H1 (cell line): ENCODE measurements around the gene CBFA2T2. TPM values are rescaled to one million over a fixed set of nuclear protein-coding genes. Genes with fewer than 3 reads are reported as not detected.

Source experiments
- CTCF ChIA-PET: fragments of 300-600 bp; sonication (Branson Sonifier 250); formaldehyde crosslinking; loops from one replicate; lab custom pipeline; 2021; ENCODE audit not compliant: partially characterized antibody; lab: Charles Lee
- POLR2A ChIA-PET: fragments of 300-600 bp; sonication (Branson Sonifier 250); formaldehyde crosslinking; loops from one replicate; lab custom pipeline; 2021; ENCODE audit warnings: inconsistent platforms; ENCODE audit not compliant: partially characterized antibody; lab: Charles Lee
- DNase-seq, 2 experiments: peaks; one replicate each; pipeline versions ENCODE4 v3.0.0 to v3.0.0-alpha.2; 2010 to 2022; ENCODE audit warnings: low spot score in 2 of 2, low read depth in 1 of 2, mixed read lengths in 1 of 2
- FAIRE-seq: peaks from 2 replicates; lab custom pipeline; 2011; peaks lifted over from hg19 to GRCh38; lab: Jason Lieb, UNC
- H2AFZ ChIP-seq: 2 replicates; pipeline ENCODE4 v1.8.1; 2012; ENCODE audit warnings: low read length, inconsistent platforms
- H2AK5ac ChIP-seq: 2 replicates; pipeline ENCODE4 v1.6.1; 2013; ENCODE audit warnings: low read depth, low read length
- H2BK120ac ChIP-seq: replicated peaks from 2 replicates; pipeline ENCODE3; 2013; ENCODE audit warnings: low read depth, low read length, inconsistent platforms
- H2BK12ac ChIP-seq: 2 replicates; pipeline ENCODE4 v1.6.1; 2013; ENCODE audit warnings: low read depth, low read length
- H2BK15ac ChIP-seq: 2 replicates; pipeline ENCODE4 v1.6.1; 2013; ENCODE audit warnings: low read length
- H2BK20ac ChIP-seq: 2 replicates; pipeline ENCODE4 v1.6.1; 2013; ENCODE audit warnings: low read length
- H2BK5ac ChIP-seq: 2 replicates; pipeline ENCODE4 v1.6.1; 2013; ENCODE audit warnings: low read depth, low read length
- H3K14ac ChIP-seq: 2 replicates; pipeline ENCODE4 v1.6.1; 2013; ENCODE audit warnings: inconsistent platforms; ENCODE audit not compliant: insufficient read length
- H3K18ac ChIP-seq: 2 replicates; pipeline ENCODE4 v1.6.1; 2013; ENCODE audit warnings: low read length; ENCODE audit errors: extremely low read depth
- H3K23ac ChIP-seq: 2 replicates; pipeline ENCODE4 v1.6.1; 2013; ENCODE audit warnings: inconsistent platforms; ENCODE audit not compliant: insufficient read length
- H3K23me2 ChIP-seq: 2 replicates; pipeline ENCODE4 v1.6.1; 2013; ENCODE audit warnings: low read depth, low read length
- H3K27ac ChIP-seq: 2 replicates; pipeline ENCODE4 v1.6.1; 2011; ENCODE audit warnings: low read depth, low read length, inconsistent platforms
- H3K27me3 ChIP-seq, 4 experiments: replicated peaks in 1 of 4; 1 replicate in 1 of 4; 2 replicates in 3 of 4; pipeline versions ENCODE4 v1.6.1 to v1.8.1; 2011 to 2013; ENCODE audit warnings: low read length in 3 of 4, mild to moderate bottlenecking in 3 of 4, inconsistent platforms in 2 of 4, mixed read lengths in 2 of 4, moderate library complexity in 1 of 4; ENCODE audit not compliant: control insufficient read depth in 3 of 4, insufficient read depth in 3 of 4; ENCODE audit errors: extremely low read depth in 1 of 4
- H3K36me3 ChIP-seq, 4 experiments: 2 replicates each; pipeline versions ENCODE4 v1.6.1 to v1.8.1; 2011 to 2013; ENCODE audit warnings: mild to moderate bottlenecking in 4 of 4, low read length in 3 of 4, moderate library complexity in 2 of 4, control low read depth in 1 of 4, inconsistent platforms in 1 of 4; ENCODE audit not compliant: insufficient read depth in 4 of 4, control insufficient read depth in 2 of 4
- H3K4ac ChIP-seq: replicated peaks from 2 replicates; pipeline ENCODE3; 2013; ENCODE audit warnings: low read length, low read depth, mixed read lengths, inconsistent platforms; ENCODE audit not compliant: insufficient read length
- H3K4me1 ChIP-seq, 4 experiments: replicated peaks in 1 of 4; 1 replicate in 1 of 4; 2 replicates in 3 of 4; pipeline versions ENCODE4 v1.6.1 to v1.8.1; 2011 to 2013; ENCODE audit warnings: low read length in 3 of 4, inconsistent platforms in 2 of 4, mixed read lengths in 1 of 4; ENCODE audit not compliant: insufficient read depth in 4 of 4, control insufficient read depth in 3 of 4
- H3K4me2 ChIP-seq, 2 experiments: 2 replicates each; pipeline versions ENCODE4 v1.6.1 to v1.8.1; 2011 to 2013; ENCODE audit warnings: low read depth in 2 of 2, low read length in 2 of 2, control low read depth in 1 of 2, inconsistent platforms in 1 of 2, mild to moderate bottlenecking in 1 of 2; ENCODE audit not compliant: insufficient read depth in 1 of 2
- H3K4me3 ChIP-seq, 4 experiments: fragments of 200-600, 300-600 bp in 1 of 4; sonication (generic), shearing (Covaris generic), sonication (Bioruptor Twin) in 1 of 4; 2 replicates each; pipeline versions ENCODE4 v1.5.1 to v1.8.1; 2011 to 2016; ENCODE audit warnings: low read length in 4 of 4, low read depth in 3 of 4, control low read depth in 2 of 4, inconsistent platforms in 2 of 4, mild to moderate bottlenecking in 2 of 4, mixed read lengths in 1 of 4, moderate library complexity in 1 of 4; ENCODE audit not compliant: insufficient read depth in 2 of 4; ENCODE audit errors: extremely low read depth in 1 of 4
- H3K56ac ChIP-seq: replicated peaks from 2 replicates; pipeline ENCODE3; 2013; ENCODE audit warnings: low read depth, mild to moderate bottlenecking, mixed read lengths, low read length, inconsistent platforms; ENCODE audit not compliant: insufficient read length
- H3K79me1 ChIP-seq: 2 replicates; pipeline ENCODE4 v1.6.1; 2013; ENCODE audit warnings: low read depth, low read length, control low read depth
- H3K79me2 ChIP-seq, 2 experiments: 2 replicates each; pipeline versions ENCODE4 v1.6.1 to v1.8.1; 2012 to 2013; ENCODE audit warnings: low read length in 2 of 2, mild to moderate bottlenecking in 2 of 2, inconsistent platforms in 1 of 2; ENCODE audit not compliant: insufficient read depth in 2 of 2, control insufficient read depth in 1 of 2
- H3K9ac ChIP-seq, 4 experiments: replicated peaks in 1 of 4; 1 replicate in 1 of 4; 2 replicates in 3 of 4; pipeline versions ENCODE4 v1.6.1 to v1.8.1; 2011 to 2013; ENCODE audit warnings: low read depth in 3 of 4, low read length in 3 of 4, control low read depth in 2 of 4, mild to moderate bottlenecking in 2 of 4, moderate library complexity in 2 of 4, inconsistent platforms in 1 of 4; ENCODE audit errors: extremely low read depth in 1 of 4
- H3K9me3 ChIP-seq, 2 experiments: 2 replicates each; pipeline versions ENCODE4 v1.6.1 to v1.8.1; 2012 to 2013; ENCODE audit warnings: mild to moderate bottlenecking in 2 of 2, moderate library complexity in 2 of 2, control low read depth in 1 of 2, inconsistent platforms in 1 of 2, low read depth in 1 of 2, low read length in 1 of 2, mixed read lengths in 1 of 2; ENCODE audit not compliant: insufficient read depth in 2 of 2
- H4K20me1 ChIP-seq, 2 experiments: replicated peaks in 1 of 2; 2 replicates each; pipeline versions ENCODE3 to v1.8.1; 2011 to 2013; ENCODE audit warnings: inconsistent platforms in 2 of 2, low read length in 2 of 2, mild to moderate bottlenecking in 1 of 2; ENCODE audit not compliant: insufficient read depth in 2 of 2, control insufficient read depth in 1 of 2
- H4K5ac ChIP-seq: 2 replicates; pipeline ENCODE4 v1.6.1; 2013; ENCODE audit warnings: low read length, low read depth, mixed read lengths, inconsistent platforms; ENCODE audit not compliant: insufficient read length
- H4K8ac ChIP-seq: 2 replicates; pipeline ENCODE4 v1.8.0; 2013; ENCODE audit warnings: mild to moderate bottlenecking, moderate library complexity, low read length, inconsistent platforms; ENCODE audit not compliant: insufficient read depth; ENCODE audit errors: extremely low read depth
- H4K91ac ChIP-seq: replicated peaks from 2 replicates; pipeline ENCODE3; 2013; ENCODE audit warnings: low read length, mixed read lengths, inconsistent platforms; ENCODE audit not compliant: insufficient read length
- CHD2 ChIP-seq: IDR thresholded peaks from 2 replicates; pipeline ENCODE4 v1.6.1; 2012; ENCODE audit warnings: low read length, improper control_type of control experiment
- JUND ChIP-seq: IDR thresholded peaks from 2 replicates; pipeline ENCODE4 v1.6.1; 2011; ENCODE audit warnings: mild to moderate bottlenecking, improper control_type of control experiment, low read length
- NANOG ChIP-seq: IDR thresholded peaks from 2 replicates; pipeline ENCODE4 v1.6.1; 2011; ENCODE audit warnings: low read length, low read depth, mild to moderate bottlenecking, inconsistent platforms; ENCODE audit not compliant: insufficient read depth, poor library complexity, severe bottlenecking
- POU5F1 ChIP-seq: IDR thresholded peaks from 2 replicates; pipeline ENCODE4 v1.6.1; 2011; ENCODE audit warnings: low read depth, mild to moderate bottlenecking, low read length, moderate library complexity
- RBBP5 ChIP-seq: IDR thresholded peaks from 2 replicates; pipeline ENCODE4 v1.7.1; 2012; ENCODE audit warnings: low read depth, mild to moderate bottlenecking, inconsistent platforms, low read length, moderate library complexity, borderline replicate concordance
- SP1 ChIP-seq: IDR thresholded peaks from 2 replicates; pipeline ENCODE4 v1.6.1; 2011; ENCODE audit warnings: low read depth, low read length
- SUZ12 ChIP-seq: fragments of 200-600 bp; sonication (generic); IDR thresholded peaks from 2 replicates; pipeline ENCODE4 v1.6.1; 2012; ENCODE audit warnings: mild to moderate bottlenecking, inconsistent platforms, low read length, moderate library complexity, mixed read lengths
- WGBS, 2 experiments: shearing (Covaris generic) in 1 of 2; methylation state at CpG; one replicate each; pipeline versions ENCODE4 v1.1.6 to v1.1.7; 2013 to 2015; ENCODE audit warnings: low lambda C conversion rate in 2 of 2, mixed read lengths in 2 of 2, inconsistent platforms in 1 of 2, low coverage in 1 of 2, missing lambda C conversion rate in 1 of 2; ENCODE audit not compliant: insufficient replicate concordance in 2 of 2, insufficient coverage in 1 of 2, insufficient read length in 1 of 2; ENCODE audit errors: extremely low coverage in 1 of 2, missing lambda C conversion rate in 1 of 2; 5-methylcytosine and 5-hydroxymethylcytosine counted together
- polyA plus RNA-seq, 7 experiments: library from polyadenylated mRNA; depleted of rRNA in 3 of 7; stranded (reverse) in 5 of 7; unstranded in 2 of 7; fragments of >200 nt in 5 of 7; fragments of 200-250 nt in 2 of 7; gene quantifications; 1 replicate in 5 of 7; 2 replicates in 1 of 7; 4 replicates in 1 of 7; pipeline versions ENCODE4 v1.2.1 to v1.2.3, GENCODE V29; 2011 to 2013; ENCODE audit warnings: missing spikeins in 2 of 7, mixed read lengths in 2 of 7
- total RNA-seq: library from RNA; stranded (reverse); fragmentation: NEBNext Ultra II Directional; extraction: Animal tissue kit (Norgen Biotek cat#: 25700); gene quantifications from 2 replicates; pipeline ENCODE4 v1.2.1, GENCODE V29; 2021
- TF ChIP-seq, protein P1 (sequence below): IDR thresholded peaks from 2 replicates; pipeline ENCODE4 v1.6.1; 2012; ENCODE audit warnings: inconsistent platforms

CBFA2T2 gene
- total and polyA plus RNA-seq, 2 of the 8 experiments (the other 6 are each of a cell fraction or from before 2014, with no cell fraction given), result 11.6 to 12.9 TPM

DNA sequence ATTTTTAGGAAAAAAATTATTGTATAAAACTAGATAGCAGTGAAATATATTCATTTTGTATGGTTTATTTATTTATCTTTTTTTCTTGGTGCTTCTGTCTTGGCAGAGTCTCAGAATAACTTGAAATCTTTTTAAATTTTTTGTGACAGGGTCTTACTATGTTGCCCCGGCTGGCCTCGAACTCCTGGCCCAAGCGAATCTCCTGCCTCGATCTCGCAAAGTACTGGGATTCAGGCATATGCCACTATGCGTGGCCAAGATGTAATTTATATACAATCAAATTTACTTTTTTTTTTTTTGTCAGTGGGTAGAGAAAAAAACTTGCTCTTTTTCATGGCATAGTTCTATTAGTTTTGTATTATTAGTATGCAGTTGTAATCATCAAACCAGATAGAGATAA is 13.7 kb downstream of the CBFA2T2 start:
- no peaks in the 10 kb centered on the region for H3K9me3 ChIP-seq
- no peak for DNase-seq
- H3K9ac ChIP-seq, result no peak overlapping the region
- CTCF ChIA-PET, result no interaction called here
- peaks cover 0 to 6% of the 10 kb centered on the region in 2 experiments; a peak in 2 of 4 replicates for H3K79me2 ChIP-seq
- POLR2A ChIA-PET, result no interaction called here
- H3K4me1 ChIP-seq, result no peaks in the 10 kb centered on the region
- no peak overlapping the region for H3K4me3 ChIP-seq
- H3K4me2 ChIP-seq, result no peak overlapping the region
- H3K56ac ChIP-seq, result no peak overlapping the region
- no peak overlapping the region for H3K27ac ChIP-seq
- no peak overlapping the region for H4K5ac ChIP-seq
- no peak overlapping the region for H2AK5ac ChIP-seq
- no peak overlapping the region for H4K8ac ChIP-seq
- H3K18ac ChIP-seq, result no peak overlapping the region
- H3K36me3 ChIP-seq, result no peaks in the 10 kb centered on the region
- H4K20me1 ChIP-seq, result no peaks in the 10 kb centered on the region
- H3K79me1 ChIP-seq, result 0 out of 2 replicates have a peak, but pooled peaks cover 4% of the 10 kb centered on the region
- no peak for TF ChIP-seq SP1
- TF ChIP-seq, protein P1, sequence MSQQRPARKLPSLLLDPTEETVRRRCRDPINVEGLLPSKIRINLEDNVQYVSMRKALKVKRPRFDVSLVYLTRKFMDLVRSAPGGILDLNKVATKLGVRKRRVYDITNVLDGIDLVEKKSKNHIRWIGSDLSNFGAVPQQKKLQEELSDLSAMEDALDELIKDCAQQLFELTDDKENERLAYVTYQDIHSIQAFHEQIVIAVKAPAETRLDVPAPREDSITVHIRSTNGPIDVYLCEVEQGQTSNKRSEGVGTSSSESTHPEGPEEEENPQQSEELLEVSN, result no peak
- TF ChIP-seq CHD2, result no peak
- no peak for TF ChIP-seq SUZ12
- TF ChIP-seq RBBP5, result no peak
- no peak for TF ChIP-seq JUND
- TF ChIP-seq NANOG, result no peak
- TF ChIP-seq POU5F1, result no peak
- no peak overlapping the region for H2BK12ac ChIP-seq
- no peak overlapping the region for H4K91ac ChIP-seq
- H2BK120ac ChIP-seq, result no peak overlapping the region
- H3K14ac ChIP-seq, result no peak overlapping the region
- H3K23me2 ChIP-seq, result no peaks in the 10 kb centered on the region
- no peak overlapping the region for H2AFZ ChIP-seq
- 99% methylated on average over 6 of the region's 6 CpGs; no CpG with 5 or more reads in 1 of the 2 experiments for WGBS, 2 experiments
- H2BK15ac ChIP-seq, result no peak overlapping the region
- no peak overlapping the region for H3K23ac ChIP-seq
- H2BK20ac ChIP-seq, result no peak overlapping the region
- no peak for FAIRE-seq
- no peak overlapping the region for H3K4ac ChIP-seq
- no peaks in the 10 kb centered on the region for H3K27me3 ChIP-seq
- H2BK5ac ChIP-seq, result no peak overlapping the region
